ENCODE data around the gene MAP6D1.

DNA sequence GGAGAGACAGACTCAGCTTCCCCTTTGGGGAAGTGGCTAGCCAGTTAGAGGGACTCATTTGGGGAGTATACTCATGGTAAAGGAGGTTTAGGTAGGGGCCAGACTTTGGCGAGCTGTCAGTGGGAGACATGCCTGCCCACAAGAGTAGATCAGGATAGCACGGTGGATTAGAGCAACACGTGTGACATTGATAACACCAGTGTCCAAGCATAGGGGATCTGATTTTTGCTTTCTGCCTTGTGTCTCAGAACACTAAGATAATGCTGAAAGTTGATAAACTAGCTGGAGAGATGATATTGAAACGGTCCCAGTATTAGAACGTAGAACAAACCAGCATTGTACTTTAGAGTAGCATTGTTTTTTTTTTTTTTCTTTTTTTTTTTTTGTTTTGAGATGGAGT lies 25.9 kb downstream of the MAP6D1 start:
- TF ChIP-seq, protein P1, sequence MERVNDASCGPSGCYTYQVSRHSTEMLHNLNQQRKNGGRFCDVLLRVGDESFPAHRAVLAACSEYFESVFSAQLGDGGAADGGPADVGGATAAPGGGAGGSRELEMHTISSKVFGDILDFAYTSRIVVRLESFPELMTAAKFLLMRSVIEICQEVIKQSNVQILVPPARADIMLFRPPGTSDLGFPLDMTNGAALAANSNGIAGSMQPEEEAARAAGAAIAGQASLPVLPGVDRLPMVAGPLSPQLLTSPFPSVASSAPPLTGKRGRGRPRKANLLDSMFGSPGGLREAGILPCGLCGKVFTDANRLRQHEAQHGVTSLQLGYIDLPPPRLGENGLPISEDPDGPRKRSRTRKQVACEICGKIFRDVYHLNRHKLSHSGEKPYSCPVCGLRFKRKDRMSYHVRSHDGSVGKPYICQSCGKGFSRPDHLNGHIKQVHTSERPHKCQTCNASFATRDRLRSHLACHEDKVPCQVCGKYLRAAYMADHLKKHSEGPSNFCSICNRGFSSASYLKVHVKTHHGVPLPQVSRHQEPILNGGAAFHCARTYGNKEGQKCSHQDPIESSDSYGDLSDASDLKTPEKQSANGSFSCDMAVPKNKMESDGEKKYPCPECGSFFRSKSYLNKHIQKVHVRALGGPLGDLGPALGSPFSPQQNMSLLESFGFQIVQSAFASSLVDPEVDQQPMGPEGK (CRISPR knock-in tag; IDR thresholded peaks at IDR 0.05; ENCODE audit: borderline replicate concordance) = no peak
- TF ChIP-seq RARB (CRISPR knock-in tag; IDR thresholded peaks at IDR 0.05) (no peak), ARNTL (CRISPR knock-in tag; IDR thresholded peaks at IDR 0.05; ENCODE audit: borderline replicate concordance, low read depth) (no peak), ZFP30 (CRISPR knock-in tag; IDR thresholded peaks at IDR 0.05) (no peak), ZFP3 (CRISPR knock-in tag; IDR thresholded peaks at IDR 0.05) (no peak), ZNF565 (CRISPR knock-in tag; conservative IDR thresholded peaks at IDR 0.05; ENCODE audit: low read depth) (no peak), PPARA (CRISPR knock-in tag; IDR thresholded peaks at IDR 0.05; ENCODE audit: borderline replicate concordance) (no peak), CSDC2 (CRISPR knock-in tag; IDR thresholded peaks at IDR 0.05) (no peak), ISL1 (CRISPR knock-in tag; IDR thresholded peaks at IDR 0.05) (no peak)
- TF ChIP-seq, protein P2, sequence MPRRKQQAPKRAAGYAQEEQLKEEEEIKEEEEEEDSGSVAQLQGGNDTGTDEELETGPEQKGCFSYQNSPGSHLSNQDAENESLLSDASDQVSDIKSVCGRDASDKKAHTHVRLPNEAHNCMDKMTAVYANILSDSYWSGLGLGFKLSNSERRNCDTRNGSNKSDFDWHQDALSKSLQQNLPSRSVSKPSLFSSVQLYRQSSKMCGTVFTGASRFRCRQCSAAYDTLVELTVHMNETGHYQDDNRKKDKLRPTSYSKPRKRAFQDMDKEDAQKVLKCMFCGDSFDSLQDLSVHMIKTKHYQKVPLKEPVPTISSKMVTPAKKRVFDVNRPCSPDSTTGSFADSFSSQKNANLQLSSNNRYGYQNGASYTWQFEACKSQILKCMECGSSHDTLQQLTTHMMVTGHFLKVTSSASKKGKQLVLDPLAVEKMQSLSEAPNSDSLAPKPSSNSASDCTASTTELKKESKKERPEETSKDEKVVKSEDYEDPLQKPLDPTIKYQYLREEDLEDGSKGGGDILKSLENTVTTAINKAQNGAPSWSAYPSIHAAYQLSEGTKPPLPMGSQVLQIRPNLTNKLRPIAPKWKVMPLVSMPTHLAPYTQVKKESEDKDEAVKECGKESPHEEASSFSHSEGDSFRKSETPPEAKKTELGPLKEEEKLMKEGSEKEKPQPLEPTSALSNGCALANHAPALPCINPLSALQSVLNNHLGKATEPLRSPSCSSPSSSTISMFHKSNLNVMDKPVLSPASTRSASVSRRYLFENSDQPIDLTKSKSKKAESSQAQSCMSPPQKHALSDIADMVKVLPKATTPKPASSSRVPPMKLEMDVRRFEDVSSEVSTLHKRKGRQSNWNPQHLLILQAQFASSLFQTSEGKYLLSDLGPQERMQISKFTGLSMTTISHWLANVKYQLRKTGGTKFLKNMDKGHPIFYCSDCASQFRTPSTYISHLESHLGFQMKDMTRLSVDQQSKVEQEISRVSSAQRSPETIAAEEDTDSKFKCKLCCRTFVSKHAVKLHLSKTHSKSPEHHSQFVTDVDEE (CRISPR knock-in tag; IDR thresholded peaks at IDR 0.05) = no peak
